ENCODE data around the gene UNC5C. TPM values are rescaled to one million over a fixed set of nuclear protein-coding genes. Genes with fewer than 3 reads are reported as not detected.

The UNC5C gene
- total RNA-seq, 4 donors from 2014 or later: 3.3 to 21.6 (median 7.9) TPM

DNA sequence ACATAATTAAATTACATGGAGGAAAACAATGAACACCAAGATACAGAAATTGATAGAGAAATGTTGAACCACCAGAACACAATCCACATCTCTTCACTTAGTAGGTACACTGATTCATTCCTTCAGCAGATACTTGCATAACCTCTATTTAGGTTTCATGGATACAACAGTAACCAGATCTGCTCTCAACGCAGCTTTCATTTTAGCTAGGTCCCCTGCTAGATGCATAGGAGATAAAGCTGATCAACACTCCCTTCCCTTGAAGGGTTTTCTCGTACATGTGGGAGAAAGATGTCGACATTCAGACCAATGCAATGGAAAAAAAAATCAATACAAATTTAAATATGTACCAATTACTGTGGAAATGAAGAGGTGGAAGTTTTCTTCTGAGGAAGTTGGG, 37.3 kb downstream of the UNC5C start:
- H3K36me3 ChIP-seq: no peaks in the 10 kb centered on the region
- intact Hi-C loops (cut with DNase I; ENCODE audit: low total_unique reads): no loop called here
- TF ChIP-seq POLR2A (IDR thresholded peaks at IDR 0.05): no peak
- TF ChIP-seq CTCF (IDR thresholded peaks at IDR 0.05): no peak
- no peaks in the 10 kb centered on the region for H3K27me3 ChIP-seq
- no peak overlapping the region for H3K4me3 ChIP-seq
- H3K4me1 ChIP-seq: no peaks in the 10 kb centered on the region
- DNase-seq: no peak
- H3K9me3 ChIP-seq: no peaks in the 10 kb centered on the region
- H3K27ac ChIP-seq: no peak overlapping the region

- Histone ChIP-seq H3K36me3 (no peaks in the 10 kb centered on the region), H3K27ac (no peak overlapping the region), H3K9me3 (no peaks in the 10 kb centered on the region), H3K27me3 (no peaks in the 10 kb centered on the region), H3K4me3 (no peak overlapping the region), H3K4me1 (no peaks in the 10 kb centered on the region)
- TF ChIP-seq CTCF (IDR thresholded peaks at IDR 0.05) (no peak), POLR2A (IDR thresholded peaks at IDR 0.05) (no peak)
- DNase-seq: no peak
- intact Hi-C loops (cut with DNase I; ENCODE audit: low total_unique reads): no loop called here
Observed at GRCh38 chr4:95510877-95511276, 37.9 kb downstream of the UNC5C start.

DNA sequence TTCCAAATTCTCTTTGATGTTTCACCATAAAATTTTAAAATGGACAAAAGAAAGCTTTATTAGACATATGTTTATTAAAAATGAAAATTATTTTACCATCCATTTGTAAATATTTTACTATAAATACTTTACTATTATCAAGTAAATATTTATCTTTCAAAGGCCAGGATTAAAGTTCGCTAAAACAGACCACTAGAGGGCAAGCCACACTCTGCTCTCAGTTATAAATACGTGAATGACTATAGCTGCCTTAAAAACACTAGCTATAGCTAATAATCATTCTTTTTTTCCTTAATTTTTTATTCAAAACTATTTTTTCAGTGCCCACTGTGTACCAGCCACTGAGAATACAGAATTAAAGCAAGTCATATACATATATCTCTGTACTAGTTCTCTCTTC, 38.6 kb downstream of the UNC5C start:
- no peaks in the 10 kb centered on the region for H3K9me3 ChIP-seq
- TF ChIP-seq POLR2A (IDR thresholded peaks at IDR 0.05) (no peak), CTCF (IDR thresholded peaks at IDR 0.05) (peak; percentile 29 to 66 (median 55))
- no peaks in the 10 kb centered on the region for H3K27me3 ChIP-seq
- H3K36me3 ChIP-seq: no peaks in the 10 kb centered on the region
- H3K4me3 ChIP-seq: no peak overlapping the region
- intact Hi-C loops (cut with DNase I; ENCODE audit: low total_unique reads): no loop called here
- no peak for DNase-seq
- no peak overlapping the region for H3K27ac ChIP-seq
- H3K4me1 ChIP-seq: no peaks in the 10 kb centered on the region

- Histone ChIP-seq H3K36me3 (no peaks in the 10 kb centered on the region), H3K27ac (no peak overlapping the region), H3K4me1 (no peaks in the 10 kb centered on the region), H3K9me3 (no peaks in the 10 kb centered on the region), H3K27me3 (no peaks in the 10 kb centered on the region), H3K4me3 (no peak overlapping the region)
- intact Hi-C loops (cut with DNase I; ENCODE audit: low total_unique reads): no loop called here
- no peak for TF ChIP-seq CTCF (IDR thresholded peaks at IDR 0.05)
- no peak for TF ChIP-seq POLR2A (IDR thresholded peaks at IDR 0.05)
- no peak for DNase-seq
Observed at GRCh38 chr4:95508421-95508820, 40.4 kb downstream of the UNC5C start.

- H3K4me1 ChIP-seq: no peaks in the 10 kb centered on the region
- TF ChIP-seq POLR2A (IDR thresholded peaks at IDR 0.05) (no peak), CTCF (IDR thresholded peaks at IDR 0.05) (no peak)
- H3K27me3 ChIP-seq: no peaks in the 10 kb centered on the region
- no peak overlapping the region for H3K4me3 ChIP-seq
- no peaks in the 10 kb centered on the region for H3K9me3 ChIP-seq
- intact Hi-C loops (cut with DNase I; ENCODE audit: low total_unique reads): no loop called here
- no peak overlapping the region for H3K27ac ChIP-seq
- H3K36me3 ChIP-seq: no peaks in the 10 kb centered on the region
- DNase-seq: no peak
Observed at GRCh38 chr4:95507561-95507960, 41.2 kb downstream of the UNC5C start.

Data from uterus (tissue), 4 donors.